GM18508 (cell line): Measurements from ENCODE around the gene IREB2.
"Not testable (repeated sequence)": the region's sequence is repeated elsewhere in the genome, so short reads cannot be mapped to it uniquely, and the experiment has no call there.

ENCODE experiments used
- ATAC-seq: cut with Tn5 transposase; IDR thresholded peaks from one replicate; pipeline ENCODE4 v1.9.1; 2021; ENCODE audit warnings: moderate number of reproducible peaks; ENCODE audit not compliant: insufficient read depth, unreplicated experiment

IREB2 gene

GRCh38 chr15:78437762-78438618 is at the start of gene IREB2:
IREB2 (plus strand) TSS chr15:78438216; CDS start chr15:78438338, 122 bp downstream.
- no peak for ATAC-seq

GRCh38 chr15:78388865-78389264 is 49.2 kb upstream of the IREB2 start:
- no peak for ATAC-seq

GRCh38 chr15:78389322-78389721 is 48.7 kb upstream of the IREB2 start:
- no peak for ATAC-seq

- no peak for ATAC-seq
Measured at GRCh38 chr15:78389738-78390137, 48.3 kb upstream of the IREB2 start.

- no peak for ATAC-seq
Measured at GRCh38 chr15:78390242-78390641, 47.8 kb upstream of the IREB2 start.

GRCh38 chr15:78390826-78391225 is 47.2 kb upstream of the IREB2 start:
- no peak for ATAC-seq

GRCh38 chr15:78391781-78392180 is 46.2 kb upstream of the IREB2 start:
- ATAC-seq: no peak

GRCh38 chr15:78392430-78392829 is 45.6 kb upstream of the IREB2 start:
- no peak for ATAC-seq

- no peak for ATAC-seq
Measured at GRCh38 chr15:78393137-78393536, 44.9 kb upstream of the IREB2 start.

GRCh38 chr15:78394026-78394425 is 44.0 kb upstream of the IREB2 start:
- no peak for ATAC-seq

GRCh38 chr15:78394981-78395616 is 42.9 kb upstream of the IREB2 start:
- ATAC-seq: no peak

- ATAC-seq: no peak
Measured at GRCh38 chr15:78396186-78396814, 41.7 kb upstream of the IREB2 start.

GRCh38 chr15:78396976-78397375 is 41.0 kb upstream of the IREB2 start:
- no peak for ATAC-seq

GRCh38 chr15:78397382-78397781 is 40.6 kb upstream of the IREB2 start:
- ATAC-seq: no peak

GRCh38 chr15:78398076-78398825 is 39.8 kb upstream of the IREB2 start:
- no peak for ATAC-seq

GRCh38 chr15:78399091-78399490 is 38.9 kb upstream of the IREB2 start:
- ATAC-seq: no peak

- no peak for ATAC-seq
Measured at GRCh38 chr15:78402061-78402610, 35.9 kb upstream of the IREB2 start.

GRCh38 chr15:78404125-78404524 is 33.9 kb upstream of the IREB2 start:
- ATAC-seq: no peak

- not testable (repeated sequence) for ATAC-seq
Measured at GRCh38 chr15:78404796-78405195, 33.2 kb upstream of the IREB2 start.

GRCh38 chr15:78405336-78405924 is 32.6 kb upstream of the IREB2 start:
- no peak for ATAC-seq
